Sigmoid colon (tissue), 4 donors: ENCODE measurements around the gene CCL14.

ENCODE experiments used
- CTCF ChIP-seq, 4 experiments: fragments of 450-650 bp in 3 of 4; fragments of 200-600 bp in 1 of 4; IDR thresholded peaks; one replicate each; pipeline ENCODE4 v1.5.1; 2016 to 2019; ENCODE audit warnings: antibody characterized with exemption in 4 of 4, mild to moderate bottlenecking in 3 of 4, moderate library complexity in 2 of 4
- POLR2A ChIP-seq, 2 donors: fragments of 450-650 bp; IDR thresholded peaks; one replicate each; pipeline ENCODE4 v1.6.1; 2016; ENCODE audit warnings: antibody characterized with exemption in 2 of 2, mild to moderate bottlenecking in 2 of 2, moderate library complexity in 2 of 2
- POLR2AphosphoS5 ChIP-seq, 4 donors: sonication (generic); formaldehyde crosslinking; IDR thresholded peaks; one replicate each; pipeline ENCODE4 v1.6.1; 2017; ENCODE audit warnings: antibody characterized with exemption in 4 of 4

GRCh38 chr17:36027761-36028160 lies 41.2 kb upstream of the CCL14 start:
- no peak for TF ChIP-seq CTCF (IDR thresholded peaks at IDR 0.05)
- TF ChIP-seq POLR2AphosphoS5 (IDR thresholded peaks at IDR 0.05) = no peak
- TF ChIP-seq POLR2A (IDR thresholded peaks at IDR 0.05) = no peak
